ENCODE measurements around the gene DGCR8.

The DGCR8 gene

GRCh38 chr22:20079745-20080444 is at the start of gene DGCR8:
TSS of gene DGCR8 (plus strand) at chr22:20080241. CDS start at chr22:20085964, 5,723 bp downstream.
- peak in 1 of 2 experiments; percentile 77 for DNase-seq

GRCh38 chr22:20031732-20032406 is 48.2 kb upstream of the DGCR8 start:
- DNase-seq = no peak

DNA sequence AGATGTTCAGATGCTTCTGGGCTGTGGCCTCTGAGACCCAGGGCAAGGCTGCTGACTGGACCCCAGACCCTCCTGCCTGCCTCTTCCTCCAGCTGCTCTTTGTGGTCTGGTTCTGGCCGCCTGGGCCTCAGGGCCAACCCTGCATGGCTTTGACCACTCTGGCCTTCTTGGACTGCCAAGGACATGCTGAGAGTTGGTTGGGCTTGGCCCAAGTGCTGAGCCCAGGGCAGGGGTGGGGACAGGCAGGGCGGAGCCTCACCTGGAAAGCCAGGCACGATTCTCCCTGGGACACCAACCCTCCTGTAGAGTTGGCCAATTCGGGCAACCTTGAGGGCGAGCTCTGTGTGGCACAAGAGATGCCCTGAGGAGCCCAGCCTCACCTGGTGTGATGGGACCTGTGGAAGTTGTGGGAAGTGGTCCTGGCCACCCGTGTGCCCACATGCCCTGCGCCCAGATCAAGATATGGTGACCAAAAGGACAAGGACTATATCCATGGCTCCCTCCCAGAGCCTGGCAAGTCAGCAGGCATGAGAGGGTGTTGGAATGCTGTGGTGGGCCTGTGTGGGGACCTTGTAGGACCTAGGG is 47.5 kb upstream of the DGCR8 start:
- no peak for DNase-seq

- DNase-seq = no peak
These were observed 46.9 kb upstream of the DGCR8 start for GRCh38 chr22:20033045-20033706.

GRCh38 chr22:20034143-20034542 is 45.9 kb upstream of the DGCR8 start:
- no peak for DNase-seq

DNA sequence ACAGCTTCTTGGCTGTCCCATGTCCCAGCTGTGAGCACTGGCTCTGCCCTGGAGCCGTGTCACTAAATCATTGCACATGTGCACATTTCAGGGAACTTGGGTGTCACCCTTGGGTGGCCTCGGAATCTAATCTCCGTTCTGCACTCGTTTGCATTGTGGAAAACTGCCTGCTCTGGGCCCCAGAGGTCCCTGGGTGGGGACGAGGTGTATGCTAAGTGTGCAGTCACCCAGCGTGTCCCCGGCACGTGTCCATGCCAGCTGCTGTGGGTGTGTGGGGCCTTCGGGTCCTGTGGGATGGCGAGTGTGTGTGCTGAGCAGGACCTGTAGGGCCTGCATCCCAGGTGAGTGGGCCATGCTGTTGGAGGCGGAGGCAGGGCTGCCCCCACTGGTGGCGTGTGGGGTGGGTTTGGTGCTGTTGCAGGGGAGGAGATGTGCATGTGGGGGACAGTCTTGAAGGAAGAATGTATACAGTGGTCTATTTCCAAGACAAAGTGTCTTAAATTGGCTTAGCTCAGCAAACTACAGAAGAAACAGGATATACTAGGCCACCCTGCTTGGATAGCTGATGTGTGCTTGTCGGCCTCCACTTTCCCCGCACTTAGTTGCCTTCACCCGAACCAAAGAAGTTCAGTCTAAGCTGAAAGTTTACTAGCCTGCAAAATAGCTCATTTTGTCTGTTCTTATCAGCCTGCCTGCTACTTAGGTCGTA is 44.5 kb upstream of the DGCR8 start:
- no peak for DNase-seq

GRCh38 chr22:20036084-20036482 is 44.0 kb upstream of the DGCR8 start:
- no peak for DNase-seq

DNA sequence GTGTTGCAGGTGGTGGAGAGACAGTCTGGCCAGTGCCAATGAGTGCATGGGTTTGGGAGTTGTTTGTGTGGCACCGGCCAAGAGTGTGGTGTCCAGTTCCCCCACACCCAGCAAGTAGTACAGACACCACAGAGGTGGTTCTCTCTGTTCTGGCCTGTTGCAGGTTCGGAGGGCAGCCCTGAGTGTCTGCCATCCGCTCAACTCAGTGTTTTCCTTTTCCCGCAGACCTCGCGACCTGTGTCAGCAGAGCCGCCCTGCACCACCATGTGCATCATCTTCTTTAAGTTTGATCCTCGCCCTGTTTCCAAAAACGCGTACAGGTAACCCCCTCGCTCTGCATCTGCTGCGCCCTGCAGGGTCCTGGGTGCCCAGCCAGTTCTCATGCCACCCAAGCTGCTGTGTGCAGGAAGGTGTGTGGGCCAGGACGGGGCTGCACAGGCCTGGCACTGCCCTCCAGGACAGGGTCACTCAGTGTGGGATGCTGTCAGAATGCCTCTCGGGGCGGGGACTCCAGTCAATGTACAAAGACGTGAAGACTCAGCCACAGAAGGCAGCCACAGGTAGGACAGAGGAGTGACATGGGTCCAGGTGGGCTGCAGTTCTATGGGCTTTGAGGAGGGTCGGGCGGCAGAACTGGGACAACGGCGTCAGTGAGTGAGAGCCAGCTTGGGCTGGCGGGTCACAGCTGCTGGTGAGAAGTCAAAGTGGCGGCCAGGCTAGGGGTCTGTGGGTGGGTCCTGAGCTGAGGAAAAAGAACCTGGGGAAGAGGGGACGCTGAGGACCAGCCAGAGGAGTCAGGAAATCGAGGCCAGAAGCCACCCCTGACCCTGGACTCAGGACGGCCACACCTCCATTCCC is 43.3 kb upstream of the DGCR8 start:
- no peak for DNase-seq

GRCh38 chr22:20037419-20037818 is 42.6 kb upstream of the DGCR8 start:
- no peak for DNase-seq

DNA sequence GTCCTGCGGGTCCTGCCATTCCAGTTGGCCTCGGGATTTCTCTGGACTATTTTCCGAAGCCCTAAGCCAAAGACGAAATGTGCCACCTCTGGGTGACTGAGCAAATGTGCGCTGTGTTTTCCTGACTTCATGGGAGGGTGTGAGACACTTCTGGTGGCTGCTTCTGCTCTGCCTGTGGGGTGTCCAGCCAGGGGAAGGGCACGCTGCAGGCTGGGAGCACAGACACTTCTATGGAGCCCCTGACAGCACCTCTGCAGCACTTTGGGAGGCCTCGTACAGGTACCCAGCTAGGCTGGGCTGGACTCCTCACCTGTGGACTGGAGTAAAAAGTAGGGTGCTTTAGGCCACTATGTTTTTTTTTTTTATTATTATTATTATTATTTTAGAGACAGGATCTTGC is 41.5 kb upstream of the DGCR8 start:
- no peak for DNase-seq

- no peak for DNase-seq
These were observed 40.2 kb upstream of the DGCR8 start for GRCh38 chr22:20039683-20040325.

DNA sequence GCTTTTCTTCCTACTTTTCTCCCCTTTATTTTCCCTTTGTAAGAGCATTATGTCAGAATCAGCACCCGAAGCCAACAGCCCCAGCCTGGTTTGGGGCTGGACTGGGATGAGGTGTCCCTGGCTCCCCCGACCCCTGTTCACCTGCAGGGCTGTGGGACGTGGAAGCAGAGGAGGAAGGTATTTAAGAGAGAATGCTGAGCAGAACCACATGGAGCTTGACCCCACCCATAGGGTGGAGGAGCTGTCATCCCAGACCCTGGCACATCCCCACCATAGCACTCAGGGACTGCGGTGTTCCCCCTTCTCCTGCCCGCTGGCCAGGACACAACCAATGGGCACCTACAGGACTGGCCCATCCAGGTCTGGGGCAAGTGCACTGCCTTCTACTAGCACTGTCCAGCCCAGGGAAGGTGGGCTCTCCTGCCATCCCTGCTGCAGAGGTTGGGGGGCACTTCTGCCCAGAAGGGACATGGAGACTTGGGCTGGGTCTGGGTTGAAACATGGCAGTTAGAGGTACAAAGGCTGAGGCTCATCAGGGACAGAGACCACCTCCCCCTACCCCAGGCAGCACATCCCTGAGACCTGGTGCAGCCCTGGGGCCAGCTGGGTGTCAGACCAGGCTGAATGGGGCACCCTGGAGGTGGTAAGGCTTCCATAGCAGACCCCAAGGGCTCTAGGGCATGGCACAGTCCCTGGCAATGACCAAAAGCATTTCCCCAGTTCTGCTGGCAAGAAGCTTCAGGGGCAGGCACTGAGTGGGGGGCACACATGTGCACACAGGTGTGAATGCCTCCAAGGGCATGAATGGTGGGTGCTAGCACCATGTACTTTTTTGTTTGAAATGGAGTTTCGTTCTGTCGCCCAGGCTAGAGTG is 39.5 kb upstream of the DGCR8 start:
- DNase-seq = no peak

- DNase-seq = no peak
These were observed 36.7 kb upstream of the DGCR8 start for GRCh38 chr22:20043057-20043996.

DNA sequence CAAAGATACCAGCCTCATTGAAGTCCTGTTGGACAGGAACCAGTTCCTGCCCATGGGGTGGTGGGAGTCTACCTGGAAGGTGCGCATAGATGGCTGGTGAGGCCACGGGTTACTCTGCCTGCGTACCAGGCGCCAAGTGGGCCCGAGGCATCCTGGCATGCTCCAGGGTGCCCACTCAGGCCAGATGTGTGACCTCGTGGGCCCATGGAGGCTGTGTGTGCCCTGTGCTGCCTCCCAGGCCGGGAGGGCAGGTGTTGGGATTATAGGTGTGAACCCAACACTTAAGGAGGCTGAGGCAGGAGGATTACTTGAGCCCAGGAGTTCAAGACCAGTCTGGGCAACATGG is 36.1 kb upstream of the DGCR8 start:
- DNase-seq = no peak

DNA sequence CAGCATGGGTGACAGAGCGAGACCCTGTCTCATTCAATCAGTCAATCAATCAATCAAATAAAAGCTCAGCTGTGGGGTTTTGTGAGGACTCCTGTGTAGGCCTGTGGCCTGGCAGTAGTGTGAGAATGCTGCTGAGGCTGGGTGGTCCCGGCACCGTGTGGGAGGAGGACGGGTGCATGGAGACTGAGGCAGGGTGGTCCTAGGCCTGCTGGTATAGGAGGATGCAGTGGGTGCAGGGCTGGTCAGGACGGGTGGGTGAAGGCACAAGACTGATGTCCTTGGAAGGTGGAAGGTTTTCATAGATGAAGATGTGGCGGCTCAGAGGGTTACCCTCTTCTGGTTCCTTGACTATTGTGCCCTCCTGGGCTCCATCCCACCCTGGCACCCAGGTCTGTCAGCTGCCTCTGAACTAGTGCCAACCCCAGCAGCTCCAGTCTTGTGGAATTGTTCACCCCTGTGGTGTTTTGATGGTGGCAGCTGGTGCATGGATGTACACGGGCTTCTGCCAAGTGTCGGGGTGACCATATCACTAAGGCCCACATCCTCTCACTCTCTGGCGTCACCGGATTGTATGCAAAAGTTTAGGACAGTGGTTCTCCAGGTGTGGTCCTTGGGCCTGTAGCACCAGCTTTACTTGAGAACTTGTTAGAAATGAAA is 35.4 kb upstream of the DGCR8 start:
- no peak for DNase-seq

GRCh38 chr22:20046730-20047129 is 33.3 kb upstream of the DGCR8 start:
- no peak for DNase-seq

DNA sequence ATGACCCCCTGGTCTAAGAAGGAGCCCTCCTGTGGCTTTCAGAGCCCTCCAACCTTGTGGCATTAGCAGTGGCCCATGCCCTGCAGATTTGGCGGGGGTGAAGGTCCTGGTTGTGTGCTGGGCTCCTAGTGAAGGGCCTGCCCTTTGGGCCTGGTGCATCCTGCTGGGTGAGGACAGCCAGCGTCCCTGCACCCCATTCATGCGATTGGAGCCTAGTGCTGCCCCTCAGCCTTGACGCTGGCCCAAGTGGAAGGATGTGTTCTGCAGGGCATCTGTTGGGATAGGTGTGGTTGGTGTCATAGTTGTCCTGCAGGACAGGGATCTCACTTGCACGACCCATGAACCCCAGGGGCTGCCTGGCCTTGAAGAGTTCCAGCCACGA is 28.1 kb upstream of the DGCR8 start:
- no peak for DNase-seq

DNA sequence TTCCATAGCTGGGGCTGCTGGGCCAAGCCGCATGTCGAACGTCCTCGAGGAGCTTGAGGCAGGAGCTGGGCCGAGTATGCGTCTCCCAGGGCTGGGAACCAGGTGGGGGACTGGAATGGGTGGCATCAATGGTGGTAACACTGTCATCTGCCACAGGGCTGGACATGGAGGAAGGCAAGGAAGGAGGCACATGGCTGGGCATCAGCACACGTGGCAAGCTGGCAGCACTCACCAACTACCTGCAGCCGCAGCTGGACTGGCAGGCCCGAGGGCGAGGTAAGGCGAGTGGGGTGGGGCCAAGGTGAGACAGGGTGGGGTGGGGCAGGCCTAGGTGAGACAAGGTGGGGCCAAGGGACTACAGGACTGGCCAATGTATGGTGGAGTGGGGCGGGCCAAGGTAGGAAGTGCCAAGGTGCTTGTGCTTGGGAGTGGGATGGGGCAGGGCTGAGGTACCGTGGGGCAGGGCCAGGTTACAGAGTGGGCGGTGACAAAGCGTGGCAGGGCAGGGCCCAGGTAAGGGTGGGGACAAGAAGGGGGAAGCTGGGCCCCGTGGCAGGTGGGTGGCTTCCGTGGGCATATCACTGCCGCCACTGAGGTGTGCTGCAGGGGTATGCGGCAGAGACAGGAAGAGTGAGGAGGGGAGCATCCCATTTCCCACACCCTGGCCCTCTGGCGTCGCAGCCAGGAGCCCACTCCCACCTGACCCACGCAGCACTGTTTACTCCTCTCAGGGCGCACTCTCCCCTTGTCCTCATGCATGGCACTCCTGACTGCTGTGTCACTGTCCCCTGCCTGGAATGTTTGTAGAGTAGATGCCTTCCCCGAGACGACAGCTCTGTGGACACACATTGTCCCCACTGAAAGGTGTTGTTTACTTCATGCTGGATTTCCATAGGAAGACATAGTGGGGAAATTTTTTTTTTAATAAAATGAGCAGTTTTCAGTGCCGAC is 27.5 kb upstream of the DGCR8 start:
- DNase-seq = no peak
